HCT116 (cell line): Measurements from ENCODE around the gene BCO1. TPM values are rescaled to one million over a fixed set of nuclear protein-coding genes. Genes with fewer than 3 reads are reported as not detected.

Experiments used
- ATAC-seq: fragments of 200-7000 bp; cut with Tn5 transposase; 2 replicates; pipeline ENCODE4 v1.9.1; 2020; ENCODE audit warnings: mild to moderate bottlenecking, moderate library complexity
- BruUV-seq: library from RNA; stranded (reverse); fragments of 400-500 nt; replicated peaks from 2 replicates; lab custom pipeline; 2021; lab: Mats Ljungman, UMichigan
- CTCF ChIA-PET: fragments of 300-600 bp; sonication (Branson Sonifier 250); formaldehyde crosslinking; loops from one replicate; lab custom pipeline; 2021; ENCODE audit warnings: antibody characterized with exemption; lab: Charles Lee
- POLR2A ChIA-PET: fragments of 300-600, 350-600 bp; sonication (Branson Sonifier 250); formaldehyde crosslinking; loops from one replicate; lab custom pipeline; 2021; ENCODE audit warnings: antibody characterized with exemption; lab: Charles Lee
- RAD21 ChIA-PET, 2 experiments: fragments of 300-600 bp; sonication (Branson Sonifier 250); formaldehyde crosslinking; loops; one replicate each; lab custom pipeline; 2023; ENCODE audit warnings: low total read pairs in 2 of 2; ENCODE audit not compliant: uncharacterized antibody in 2 of 2, unreplicated experiment in 2 of 2, low non-redundant PET in 1 of 2; lab: Charles Lee
- DNase-seq: peaks from one replicate; pipeline ENCODE4 v3.0.0-alpha.2; 2010; ENCODE audit warnings: low read depth, low spot score
- H2AFZ ChIP-seq: fragments of 200-600 bp; shearing (Covaris generic), sonication (generic); 2 replicates; pipeline ENCODE4 v1.6.1; 2017; ENCODE audit warnings: low read depth, mixed run types, mixed read lengths, antibody characterized with exemption, low read length; ENCODE audit not compliant: poor library complexity, severe bottlenecking
- H3K27ac ChIP-seq: 2 replicates; pipeline ENCODE4 v1.5.1; 2012; ENCODE audit warnings: low read depth, low read length
- H3K27me3 ChIP-seq: fragments of 200-600 bp; sonication (generic); 2 replicates; pipeline ENCODE4 v1.6.1; 2016; ENCODE audit warnings: mixed run types, low read length, mixed read lengths; ENCODE audit not compliant: insufficient read depth
- H3K36me3 ChIP-seq, 2 experiments: fragments of 200-500 bp in 1 of 2; fragments of 200-600 bp in 1 of 2; sonication (Bioruptor generic) in 1 of 2; sonication (generic) in 1 of 2; 2 replicates each; pipeline versions ENCODE4 v1.5.1 to v1.6.1; 2014 to 2016; ENCODE audit warnings: low read length in 2 of 2, inconsistent platforms in 1 of 2, mixed read lengths in 1 of 2, mixed run types in 1 of 2; ENCODE audit not compliant: insufficient read depth in 2 of 2, control insufficient read depth in 1 of 2
- H3K4me1 ChIP-seq, 2 experiments: fragments of 200-600 bp in 1 of 2; sonication (generic) in 1 of 2; 2 replicates each; pipeline versions ENCODE4 v1.5.1 to v1.6.1; 2012 to 2017; ENCODE audit warnings: low read length in 2 of 2, inconsistent platforms in 1 of 2, mild to moderate bottlenecking in 1 of 2, mixed read lengths in 1 of 2, mixed run types in 1 of 2, moderate library complexity in 1 of 2; ENCODE audit not compliant: insufficient read depth in 2 of 2, control insufficient read depth in 1 of 2
- H3K4me2 ChIP-seq: fragments of 200-600 bp; sonication (generic); 2 replicates; pipeline ENCODE4 v1.6.1; 2017; ENCODE audit warnings: mixed run types, low read length, mixed read lengths
- H3K4me3 ChIP-seq, 2 experiments: fragments of 200-600 bp in 1 of 2; sonication (generic) in 1 of 2; replicated peaks in 1 of 2; 2 replicates each; pipeline ENCODE4 v1.5.1; 2011 to 2016; ENCODE audit warnings: low read length in 2 of 2, control low read depth in 1 of 2, low read depth in 1 of 2, mild to moderate bottlenecking in 1 of 2, mixed read lengths in 1 of 2, mixed run types in 1 of 2
- H3K79me2 ChIP-seq: fragments of 200-600 bp; sonication (generic); 2 replicates; pipeline ENCODE4 v1.6.1; 2017; ENCODE audit warnings: mild to moderate bottlenecking, mixed run types, low read length, moderate library complexity, mixed read lengths; ENCODE audit not compliant: insufficient read depth
- H3K9ac ChIP-seq: fragments of 200-600 bp; sonication (generic); 2 replicates; pipeline ENCODE4 v1.6.1; 2016; ENCODE audit warnings: low read length, mixed read lengths
- H3K9me2 ChIP-seq: fragments of 200-600 bp; sonication (generic), shearing (Covaris generic); 2 replicates; pipeline ENCODE4 v1.6.1; 2017; ENCODE audit warnings: mixed run types, mild to moderate bottlenecking, moderate library complexity; ENCODE audit not compliant: insufficient read depth
- H3K9me3 ChIP-seq, 2 experiments: fragments of 200-500 bp in 1 of 2; fragments of 200-600 bp in 1 of 2; sonication (Bioruptor generic) in 1 of 2; sonication (generic) in 1 of 2; 2 replicates each; pipeline ENCODE4 v1.6.1; 2014 to 2017; ENCODE audit warnings: low read length in 2 of 2, mixed read lengths in 2 of 2, inconsistent platforms in 1 of 2, low read depth in 1 of 2, mild to moderate bottlenecking in 1 of 2, mixed run types in 1 of 2, moderate library complexity in 1 of 2; ENCODE audit not compliant: control insufficient read depth in 1 of 2, insufficient read depth in 1 of 2
- H4K20me1 ChIP-seq: fragments of 200-600 bp; sonication (generic), shearing (Covaris generic); 2 replicates; pipeline ENCODE4 v1.6.1; 2017; ENCODE audit warnings: mixed run types, mild to moderate bottlenecking, moderate library complexity; ENCODE audit not compliant: insufficient read depth
- EZH2 ChIP-seq: fragments of 200-600 bp; sonication (generic); IDR thresholded peaks from 2 replicates; pipeline ENCODE4 v1.6.1; 2017; ENCODE audit warnings: antibody characterized with exemption, mixed run types
- POLR2AphosphoS5 ChIP-seq: IDR thresholded peaks from 2 replicates; pipeline ENCODE4 v1.6.1; 2011; ENCODE audit warnings: mild to moderate bottlenecking, low read depth, low read length, moderate library complexity
- REST ChIP-seq: IDR thresholded peaks from 2 replicates; pipeline ENCODE4 v1.6.1; 2012; ENCODE audit warnings: low read depth
- SRF ChIP-seq: IDR thresholded peaks from 2 replicates; pipeline ENCODE4 v1.6.1; 2012; ENCODE audit warnings: low read depth
- intact Hi-C: fragments of 100-400 bp; cut with micrococcal nuclease; formaldehyde crosslinking; loops from 2 replicates; pipeline ENCODE4 v1.10.0; 2022
- total RNA-seq: library from RNA; stranded (reverse); gene quantifications from one replicate; pipeline ENCODE4 v1.2.1, GENCODE V29; 2021; ENCODE audit not compliant: unreplicated experiment
- TF ChIP-seq, protein P1 (sequence below): IDR thresholded peaks from 2 replicates; pipeline ENCODE4 v1.6.1; 2012

The BCO1 gene
- total RNA-seq, 1 experiment from 2014 or later = not detected

DNA sequence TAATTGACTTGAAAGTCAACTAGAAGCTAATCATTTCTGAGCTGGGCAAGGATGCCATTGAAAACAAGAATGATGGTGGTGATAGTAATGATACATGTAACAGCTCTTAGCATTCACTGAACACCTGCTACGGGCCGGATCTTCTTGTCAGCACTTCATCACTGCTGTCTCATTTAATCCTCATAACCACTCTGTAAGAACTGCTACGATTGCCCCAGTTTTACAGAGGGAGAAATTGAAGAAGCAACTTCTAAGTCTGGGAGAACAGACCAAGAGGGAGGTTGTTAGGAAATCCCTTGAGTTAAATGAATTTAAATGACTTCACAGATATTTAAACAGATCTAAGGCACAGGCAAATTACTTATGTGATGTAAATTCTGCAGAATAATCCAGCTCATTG, 69.3 kb downstream of the BCO1 start (continued):
- TF ChIP-seq REST (no peak), EZH2 (no peak), SRF (no peak), POLR2AphosphoS5 (no peak)

GRCh38 chr16:81310045-81310644, 71.7 kb downstream of the BCO1 start:
- Histone ChIP-seq H3K9me3 (no peaks in the 10 kb centered on the region), H3K27me3 (no peaks in the 10 kb centered on the region), H3K9ac (no peak overlapping the region), H3K27ac (no peak overlapping the region), H3K4me1 (peaks cover 6 to 10% of the 10 kb centered on the region in 2 experiments; a peak in 3 of 4 replicates), H2AFZ (no peak overlapping the region), H3K9me2 (no peaks in the 10 kb centered on the region), H4K20me1 (no peaks in the 10 kb centered on the region), H3K4me3 (no peak overlapping the region), H3K36me3 (no peaks in the 10 kb centered on the region), H3K79me2 (peaks cover 17% of the 10 kb centered on the region), H3K4me2 (no peak overlapping the region)
- no peak for ATAC-seq
- CTCF ChIA-PET = no interaction called here
- DNase-seq = no peak
- TF ChIP-seq, protein P1, sequence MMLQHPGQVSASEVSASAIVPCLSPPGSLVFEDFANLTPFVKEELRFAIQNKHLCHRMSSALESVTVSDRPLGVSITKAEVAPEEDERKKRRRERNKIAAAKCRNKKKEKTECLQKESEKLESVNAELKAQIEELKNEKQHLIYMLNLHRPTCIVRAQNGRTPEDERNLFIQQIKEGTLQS = no peak
- intact Hi-C loops = loop anchor here (5.0 kb wide), 2 partner anchors 168 to 213 kb away; partner anchors contain the start of gene GCSH
- no TSS peak for BruUV-seq
- RAD21 ChIA-PET = no interaction called here
- POLR2A ChIA-PET = no interaction called here
